Activated T-cell treated with anti-CD3 and anti-CD28 coated beads for 4 hours (primary cell): Measurements from ENCODE around the gene SLC38A8.

Experiments used
- DNase-seq: peaks from one replicate; pipeline ENCODE4 v3.0.0-alpha.2; 2020

SLC38A8 gene

GRCh38 chr16:84042308-84042878 lies at the start of gene SLC38A8:
Gene SLC38A8, minus strand, starts transcription at chr16:84042795. Its CDS starts 638 bp downstream, at chr16:84042157.
- no peak for DNase-seq

- DNase-seq = no peak
Observed at GRCh38 chr16:84091460-84091859, 48.9 kb upstream of the SLC38A8 start.

GRCh38 chr16:84090211-84090610 lies 47.6 kb upstream of the SLC38A8 start:
- no peak for DNase-seq

- DNase-seq = peak; percentile 10
Observed at GRCh38 chr16:84088695-84089395, 46.2 kb upstream of the SLC38A8 start.

GRCh38 chr16:84087466-84088151 lies 45.0 kb upstream of the SLC38A8 start:
- DNase-seq = no peak

- DNase-seq = no peak
Observed at GRCh38 chr16:84087001-84087400, 44.4 kb upstream of the SLC38A8 start.

- no peak for DNase-seq
Observed at GRCh38 chr16:84086341-84086740, 43.7 kb upstream of the SLC38A8 start.

GRCh38 chr16:84085773-84086172 lies 43.2 kb upstream of the SLC38A8 start:
- no peak for DNase-seq

GRCh38 chr16:84085271-84085667 lies 42.7 kb upstream of the SLC38A8 start:
- no peak for DNase-seq

- peak; percentile 49 for DNase-seq
Observed at GRCh38 chr16:84084570-84085270, 42.1 kb upstream of the SLC38A8 start.

DNA sequence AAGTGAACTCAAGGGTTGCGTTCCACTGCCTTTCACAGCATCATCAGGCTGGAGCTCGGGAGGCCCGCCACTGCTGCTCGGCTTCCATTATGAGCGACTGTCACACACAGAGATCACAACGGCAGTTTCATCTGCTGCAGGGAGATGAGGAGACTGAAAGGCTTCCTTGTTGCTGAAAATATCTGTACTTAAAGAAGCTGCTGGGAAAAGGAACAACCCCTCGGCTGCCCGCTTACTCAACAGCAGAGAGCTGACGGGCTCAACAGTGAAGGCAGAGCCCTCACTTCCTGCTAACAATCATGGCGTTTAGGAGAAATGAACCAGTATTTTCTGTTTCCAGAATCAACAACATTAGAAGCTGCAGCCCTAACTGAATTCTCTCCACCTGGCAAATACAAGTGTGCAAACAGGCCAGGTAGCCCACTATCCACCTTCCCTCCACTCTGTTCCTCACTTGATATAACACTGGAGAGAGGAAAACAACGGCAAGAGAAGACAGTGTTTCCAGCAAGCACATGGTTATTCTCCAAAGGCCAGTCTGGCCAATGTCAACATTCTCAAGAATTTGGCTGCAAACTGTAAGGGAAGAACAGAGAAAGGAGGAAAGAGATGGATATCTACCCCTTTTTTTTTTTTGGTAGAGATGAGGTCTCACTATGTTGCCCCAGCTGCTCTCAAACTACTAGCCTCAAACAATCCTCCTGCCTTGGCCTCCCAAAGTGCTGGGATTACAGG lies 40.4 kb upstream of the SLC38A8 start:
- DNase-seq = no peak

- no peak for DNase-seq
Observed at GRCh38 chr16:84082110-84082509, 39.5 kb upstream of the SLC38A8 start.

DNA sequence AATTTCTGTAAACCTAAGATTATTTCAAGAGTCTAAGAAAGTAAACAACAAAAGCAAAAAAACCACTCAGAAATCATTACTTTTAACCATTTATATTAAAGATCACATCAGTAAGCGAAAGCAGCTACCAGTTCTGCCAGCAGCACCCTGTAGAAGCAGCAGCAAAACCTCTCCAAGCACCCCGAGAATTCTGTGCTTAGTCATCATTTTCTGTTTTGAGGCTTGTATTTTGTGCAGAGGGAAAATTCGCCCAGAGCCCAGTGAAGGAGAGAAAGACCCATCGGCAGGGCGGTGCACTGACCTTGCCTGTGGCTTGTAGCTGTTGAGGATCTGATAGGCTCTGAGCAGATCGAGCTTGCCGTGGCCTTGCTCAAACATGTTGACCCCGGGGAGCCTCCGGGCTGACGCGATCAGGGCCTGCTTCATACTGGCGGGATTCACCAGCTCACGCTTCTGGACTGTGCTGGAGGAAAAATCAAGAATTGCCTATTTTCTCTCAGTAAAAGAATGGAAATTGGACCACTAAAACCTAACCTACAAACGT lies 38.9 kb upstream of the SLC38A8 start:
- DNase-seq = no peak

- no peak for DNase-seq
Observed at GRCh38 chr16:84080813-84081212, 38.2 kb upstream of the SLC38A8 start.

DNA sequence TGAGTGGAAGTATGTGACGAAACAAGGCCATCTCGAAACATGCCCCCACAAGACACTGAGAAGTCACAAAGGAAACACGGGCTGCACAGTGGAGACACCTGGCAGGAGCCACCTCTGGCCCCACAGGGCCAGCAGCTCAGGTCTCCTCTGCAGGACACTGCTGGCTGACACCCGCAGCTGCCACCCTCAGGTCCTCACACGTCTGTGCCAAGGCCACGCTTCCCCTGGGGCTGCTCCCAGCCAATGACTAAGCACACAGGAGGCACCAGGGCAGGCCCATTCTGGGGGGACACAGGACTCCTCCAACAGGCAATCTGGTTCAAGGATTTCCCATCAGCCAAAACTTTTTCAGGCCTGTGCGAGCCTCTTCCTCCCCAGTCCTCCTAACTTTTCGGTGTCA lies 37.8 kb upstream of the SLC38A8 start:
- no peak for DNase-seq

DNA sequence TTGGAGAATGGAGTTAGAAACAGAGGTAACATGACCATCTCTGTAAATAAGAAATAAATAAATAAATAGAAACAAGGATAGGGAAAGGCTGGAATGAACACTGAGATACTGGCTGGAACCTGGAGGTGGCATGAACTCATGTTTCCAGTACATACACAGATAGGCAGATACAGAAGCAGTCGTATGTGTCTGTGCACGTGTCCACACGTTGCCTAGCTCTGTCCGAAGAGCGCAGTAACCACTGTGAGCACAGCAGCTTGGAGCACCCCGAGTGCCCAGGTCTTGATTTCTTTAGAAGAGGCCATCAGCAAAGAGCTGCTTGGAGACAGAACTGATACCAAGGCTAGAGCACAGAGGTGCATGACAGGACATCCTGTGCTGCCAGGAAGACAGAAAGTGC lies 37.1 kb upstream of the SLC38A8 start:
- no peak for DNase-seq

- no peak for DNase-seq
Observed at GRCh38 chr16:84075376-84075775, 32.8 kb upstream of the SLC38A8 start.

GRCh38 chr16:84074721-84075120 lies 32.1 kb upstream of the SLC38A8 start:
- DNase-seq = no peak

- DNase-seq = no peak
Observed at GRCh38 chr16:84072014-84072413, 29.4 kb upstream of the SLC38A8 start.

DNA sequence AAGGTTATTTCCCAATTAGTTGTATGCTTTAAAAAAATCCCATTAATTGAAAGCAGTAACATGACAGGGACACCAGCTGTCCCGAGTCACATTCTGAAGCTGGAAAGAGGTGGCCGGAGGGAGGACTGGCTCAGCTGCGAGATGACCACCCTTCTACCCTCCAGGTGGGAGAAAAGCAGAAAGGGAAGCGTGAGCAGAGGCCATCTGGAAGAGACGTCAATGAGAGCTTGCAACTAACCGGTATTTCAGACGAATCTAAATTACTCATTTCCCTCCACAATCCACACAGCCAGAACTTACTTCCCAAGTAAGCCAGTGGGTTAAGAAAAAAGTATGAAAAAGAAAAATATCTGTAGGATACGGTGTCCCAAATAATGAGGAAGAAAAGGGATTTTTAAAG lies 28.5 kb upstream of the SLC38A8 start:
- DNase-seq = no peak

DNA sequence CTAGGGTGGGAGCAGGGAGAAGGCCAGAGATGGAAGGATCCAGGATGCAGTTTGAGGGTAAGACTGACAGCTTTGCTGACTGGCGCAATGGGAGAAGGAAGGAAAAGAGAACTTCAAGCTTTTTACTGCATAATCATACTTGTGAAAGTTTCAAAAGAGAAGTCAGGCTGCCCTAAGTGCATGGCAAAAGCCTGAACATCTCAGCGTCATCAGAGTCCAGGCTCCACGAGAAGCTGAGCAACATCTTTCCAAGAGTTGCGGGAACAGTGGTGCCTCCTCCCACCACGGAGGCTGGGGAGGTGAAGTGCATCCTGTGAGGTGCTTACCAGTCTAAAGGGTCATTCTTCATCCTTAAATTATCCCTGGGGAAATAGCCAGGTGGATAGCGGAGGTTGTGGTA lies 26.9 kb upstream of the SLC38A8 start:
- no peak for DNase-seq

- DNase-seq = no peak
Observed at GRCh38 chr16:84068783-84069462, 26.3 kb upstream of the SLC38A8 start.
